ENCODE results near the gene ATXN3. TPM values are rescaled to one million over a fixed set of nuclear protein-coding genes. Genes with fewer than 3 reads are reported as not detected.

Gene ATXN3
- 32.4 TPM for polyA plus RNA-seq (2013)

DNA sequence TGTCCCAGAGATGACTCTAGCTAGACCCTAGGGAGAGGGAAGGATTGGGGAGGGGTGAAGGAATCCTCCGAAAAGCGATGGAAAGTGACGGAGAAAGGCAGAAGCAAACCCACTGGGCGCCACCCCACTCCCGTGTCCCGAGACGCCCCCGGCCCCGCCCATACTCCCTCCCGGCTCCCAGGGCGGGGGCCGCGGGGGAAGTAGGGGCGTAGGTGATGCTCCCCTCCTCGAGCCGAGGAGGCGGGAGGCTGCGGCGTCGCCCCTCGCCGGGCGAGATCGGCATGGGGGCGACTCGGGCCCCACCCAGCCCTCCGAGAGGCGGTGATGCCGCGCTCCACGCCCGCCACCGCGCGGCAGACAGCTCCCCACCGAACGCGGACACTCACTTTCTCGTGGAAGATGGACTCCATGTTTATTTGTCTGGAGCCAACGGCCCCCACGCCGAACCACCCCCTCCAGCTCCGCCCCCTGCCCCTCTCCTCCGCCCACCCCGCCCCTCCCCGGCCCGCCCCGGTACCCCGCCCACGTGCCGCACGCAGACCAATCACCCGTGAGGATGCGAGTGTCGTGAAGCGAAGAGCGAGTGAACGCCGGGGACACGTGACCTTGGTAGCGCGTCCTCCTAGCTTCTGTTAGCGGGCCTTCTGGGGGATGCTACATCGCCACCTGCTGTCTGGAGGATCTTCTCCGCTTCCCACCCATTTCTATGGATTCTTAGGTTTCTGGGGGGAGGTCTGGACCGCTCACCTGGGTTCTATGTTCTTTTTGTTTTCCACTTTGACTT, at the start of gene ATXN3:
ATXN3 (minus strand) TSS at position 440 of the 784 bp plus-strand sequence; CDS start at position 410, 30 bp downstream.
- CTCF ChIA-PET, result interaction anchor here (0.6 to 4.6 kb wide), 9 partner anchors 9 to 508 kb away, joined by 3 to 69 read pairs (median 3); partner anchors contain the start of genes CPSF2 and NDUFB1
- peaks cover 9 to 30% (median 20%) of the 10 kb centered on the region in 4 experiments for H3K4me1 ChIP-seq (ENCODE audit: control extremely low read depth in 1 of 4, control insufficient read depth in 4 of 4, insufficient read depth in 4 of 4, low read length in 3 of 4)
- POLR2A ChIA-PET, result interaction anchor here (0.8 to 2.6 kb wide), 5 partner anchors 10 to 545 kb away, joined by 3 to 21 read pairs (median 5); partner anchors contain the start of genes CPSF2, NDUFB1 and TRIP11
- peak within 1 kb of the TSS; percentile 75 to 99 (median 97) for H3K4me3 ChIP-seq (ENCODE audit: control insufficient read depth in 1 of 7, extremely low read depth in 1 of 7, insufficient read depth in 4 of 7, low read depth in 2 of 7, low read length in 6 of 7)
- H3K36me3 ChIP-seq (ENCODE audit: control insufficient read depth in 4 of 4, insufficient read depth in 4 of 4, low read length in 3 of 4), result no peaks in the 10 kb centered on the region
- WGBS (ENCODE audit: insufficient coverage), result 0% methylated on average over 46 of the region's 66 CpGs
- H3K27me3 ChIP-seq (replicated peaks in 2 of 5; ENCODE audit: control insufficient read depth in 4 of 5, insufficient read depth in 5 of 5, low read length in 4 of 5), result no peaks in the 10 kb centered on the region
- H3K27ac ChIP-seq (ENCODE audit: insufficient read depth in 1 of 2, low read depth in 1 of 2, low read length in 2 of 2, poor library complexity in 1 of 2, severe bottlenecking in 2 of 2), result peak within 1 kb of the TSS; percentile 92 to 94
- DNase-seq, result peak; percentile 99
- no peaks in the 10 kb centered on the region for H3K9me3 ChIP-seq (ENCODE audit: control extremely low read depth in 1 of 5, control insufficient read depth in 4 of 5, insufficient read depth in 2 of 5, low read depth in 1 of 5, low read length in 4 of 5)

DNA sequence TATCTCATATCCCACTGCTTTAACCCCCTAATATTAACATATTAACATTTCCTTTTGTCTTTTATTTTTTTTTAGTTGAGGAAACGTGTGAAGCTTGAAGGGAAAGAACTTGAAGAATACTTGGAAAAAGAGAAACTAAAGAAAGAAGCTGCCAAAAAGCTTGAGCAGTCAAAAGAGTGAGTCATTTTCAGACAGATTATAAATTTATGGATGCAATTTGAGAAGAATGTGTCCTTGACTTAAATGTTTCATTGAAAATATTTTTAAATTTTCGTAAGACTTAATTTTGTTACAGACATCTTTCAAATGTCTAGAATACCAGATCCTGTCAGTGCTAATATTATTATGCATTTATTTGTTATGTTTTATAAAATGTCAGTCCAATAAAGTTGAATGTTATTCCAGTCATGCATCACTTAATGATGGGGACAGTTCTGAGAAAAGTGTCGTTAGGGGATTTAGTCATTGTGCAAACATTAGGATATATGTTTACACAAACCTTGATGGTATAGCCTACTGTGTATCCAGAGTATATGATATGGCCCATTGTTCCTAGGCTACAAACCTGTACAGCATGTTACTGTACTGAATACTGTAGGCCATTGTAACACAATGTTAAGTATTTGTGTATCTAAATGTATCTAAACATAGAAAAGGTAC, 48.0 kb upstream of the ATXN3 start:
- POLR2A ChIA-PET, result no interaction called here

DNA sequence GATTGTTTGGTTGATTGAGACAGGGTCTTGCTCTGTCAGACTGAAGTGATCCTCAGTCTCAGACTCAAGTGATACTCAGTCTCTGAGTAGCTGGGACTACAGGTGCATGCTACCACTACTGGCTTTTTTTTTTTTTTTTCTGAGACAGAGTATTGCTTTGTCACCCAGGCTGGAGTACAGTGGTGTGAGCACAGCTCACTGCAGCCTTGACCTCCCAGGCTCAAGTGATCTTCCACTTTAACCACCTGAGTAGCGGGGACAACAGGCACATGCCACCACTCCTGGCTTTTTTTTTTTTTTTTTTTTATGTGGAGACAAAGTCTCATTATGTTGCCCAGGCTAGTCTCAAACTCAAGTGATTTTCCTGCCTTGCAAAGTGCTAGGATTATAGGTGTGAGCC, 47.2 kb upstream of the ATXN3 start:
- H3K27me3 ChIP-seq (replicated peaks in 2 of 5; ENCODE audit: control insufficient read depth in 4 of 5, insufficient read depth in 5 of 5, low read length in 4 of 5), result no peaks in the 10 kb centered on the region
- ChIA-PET POLR2A (interaction anchor here (0.6 kb wide), 1 partner anchor 15 kb away, joined by 5 read pairs; no protein-coding TSS in a partner anchor), CTCF (interaction anchor here (0.9 kb wide), 1 partner anchor 19 kb away, joined by 3 read pairs; no protein-coding TSS in a partner anchor)
- DNase-seq, result no peak
- no peak overlapping the region for H3K27ac ChIP-seq (ENCODE audit: insufficient read depth in 1 of 2, low read depth in 1 of 2, low read length in 2 of 2, poor library complexity in 1 of 2, severe bottlenecking in 2 of 2)
- H3K36me3 ChIP-seq (ENCODE audit: control insufficient read depth in 4 of 4, insufficient read depth in 4 of 4, low read length in 3 of 4), result peaks cover 17 to 65% (median 38%) of the 10 kb centered on the region in 4 experiments
- H3K4me1 ChIP-seq (ENCODE audit: control extremely low read depth in 1 of 4, control insufficient read depth in 4 of 4, insufficient read depth in 4 of 4, low read length in 3 of 4), result no peaks in the 10 kb centered on the region
- no peak overlapping the region for H3K4me3 ChIP-seq (ENCODE audit: control insufficient read depth in 1 of 7, extremely low read depth in 1 of 7, insufficient read depth in 4 of 7, low read depth in 2 of 7, low read length in 6 of 7)
- no peaks in the 10 kb centered on the region for H3K9me3 ChIP-seq (ENCODE audit: control extremely low read depth in 1 of 5, control insufficient read depth in 4 of 5, insufficient read depth in 2 of 5, low read depth in 1 of 5, low read length in 4 of 5)
- WGBS (ENCODE audit: insufficient coverage), result no CpG with 5 or more reads among the region's 1 CpG

More for the DNA sequence above, 48.0 kb upstream of the ATXN3 start:
- H3K9me3 ChIP-seq (ENCODE audit: control extremely low read depth in 1 of 5, control insufficient read depth in 4 of 5, insufficient read depth in 2 of 5, low read depth in 1 of 5, low read length in 4 of 5), result no peaks in the 10 kb centered on the region
- CTCF ChIA-PET, result interaction anchor here (0.9 kb wide), 1 partner anchor 20 kb away, joined by 3 read pairs; no protein-coding TSS in a partner anchor
- no peaks in the 10 kb centered on the region for H3K4me1 ChIP-seq (ENCODE audit: control extremely low read depth in 1 of 4, control insufficient read depth in 4 of 4, insufficient read depth in 4 of 4, low read length in 3 of 4)
- peaks cover 15 to 68% (median 40%) of the 10 kb centered on the region in 4 experiments for H3K36me3 ChIP-seq (ENCODE audit: control insufficient read depth in 4 of 4, insufficient read depth in 4 of 4, low read length in 3 of 4)
- no peaks in the 10 kb centered on the region for H3K27me3 ChIP-seq (replicated peaks in 2 of 5; ENCODE audit: control insufficient read depth in 4 of 5, insufficient read depth in 5 of 5, low read length in 4 of 5)
- WGBS (ENCODE audit: insufficient coverage), result 80% methylated on average over 1 of the region's 3 CpGs
- no peak overlapping the region for H3K4me3 ChIP-seq (ENCODE audit: control insufficient read depth in 1 of 7, extremely low read depth in 1 of 7, insufficient read depth in 4 of 7, low read depth in 2 of 7, low read length in 6 of 7)
- H3K27ac ChIP-seq (ENCODE audit: insufficient read depth in 1 of 2, low read depth in 1 of 2, low read length in 2 of 2, poor library complexity in 1 of 2, severe bottlenecking in 2 of 2), result no peak overlapping the region
- no peak for DNase-seq

DNA sequence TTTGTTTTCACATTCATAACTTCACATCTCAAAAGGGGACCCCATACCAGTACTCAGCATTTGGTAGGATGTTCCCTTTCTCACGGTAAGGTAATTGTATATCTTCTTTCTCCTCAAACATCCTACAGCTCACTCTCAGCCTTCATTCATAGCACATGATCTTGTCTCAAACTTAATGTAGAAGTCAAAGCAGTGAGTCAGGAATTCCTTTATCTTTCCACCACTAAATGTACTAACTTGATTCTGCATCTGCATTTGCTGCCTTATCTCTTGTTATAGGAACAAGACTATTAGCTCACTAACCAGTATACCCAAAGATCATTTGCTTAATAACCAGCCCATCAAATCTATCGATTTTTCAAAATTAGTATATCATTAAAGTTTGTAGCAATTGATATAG, 38.3 kb upstream of the ATXN3 start:
- POLR2A ChIA-PET, result no interaction called here
- no peaks in the 10 kb centered on the region for H3K9me3 ChIP-seq (ENCODE audit: control extremely low read depth in 1 of 5, control insufficient read depth in 4 of 5, insufficient read depth in 2 of 5, low read depth in 1 of 5, low read length in 4 of 5)
- no peak overlapping the region for H3K4me3 ChIP-seq (ENCODE audit: control insufficient read depth in 1 of 7, extremely low read depth in 1 of 7, insufficient read depth in 4 of 7, low read depth in 2 of 7, low read length in 6 of 7)
- CTCF ChIA-PET, result interaction anchor here (2.2 kb wide), 1 partner anchor 12 kb away, joined by 5 read pairs; no protein-coding TSS in a partner anchor
- H3K36me3 ChIP-seq (ENCODE audit: control insufficient read depth in 4 of 4, insufficient read depth in 4 of 4, low read length in 3 of 4), result peaks cover 15 to 80% (median 50%) of the 10 kb centered on the region in 4 experiments
- DNase-seq, result no peak
- H3K4me1 ChIP-seq (ENCODE audit: control extremely low read depth in 1 of 4, control insufficient read depth in 4 of 4, insufficient read depth in 4 of 4, low read length in 3 of 4), result no peaks in the 10 kb centered on the region
- H3K27ac ChIP-seq (ENCODE audit: insufficient read depth in 1 of 2, low read depth in 1 of 2, low read length in 2 of 2, poor library complexity in 1 of 2, severe bottlenecking in 2 of 2), result no peak overlapping the region
- H3K27me3 ChIP-seq (replicated peaks in 2 of 5; ENCODE audit: control insufficient read depth in 4 of 5, insufficient read depth in 5 of 5, low read length in 4 of 5), result no peaks in the 10 kb centered on the region
- WGBS (ENCODE audit: insufficient coverage), result no CpG with 5 or more reads among the region's 2 CpGs

DNA sequence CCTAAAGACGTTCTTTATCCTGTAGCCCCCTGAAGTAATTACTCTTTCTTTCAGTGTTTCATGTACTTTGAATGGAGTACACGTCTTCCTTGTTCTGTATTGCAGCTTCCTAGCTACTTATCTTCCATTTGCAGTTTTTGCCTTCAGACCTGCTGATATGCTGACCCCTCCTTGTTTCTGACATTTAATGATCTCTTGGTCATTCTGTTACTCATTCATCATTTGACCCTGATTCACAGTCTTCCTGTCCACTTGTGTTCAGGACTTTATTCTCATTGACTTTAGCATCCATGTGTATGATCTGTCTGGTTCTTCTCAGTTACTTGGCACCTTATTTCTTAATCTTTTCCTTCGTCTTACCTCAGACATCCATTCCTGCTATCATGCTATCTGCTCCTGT, 37.6 kb upstream of the ATXN3 start:
- DNase-seq, result no peak
- ChIA-PET CTCF (interaction anchor here (2.2 kb wide), 1 partner anchor 12 kb away, joined by 5 read pairs; no protein-coding TSS in a partner anchor), POLR2A (no interaction called here)
- Histone ChIP-seq H3K36me3 (ENCODE audit: control insufficient read depth in 4 of 4, insufficient read depth in 4 of 4, low read length in 3 of 4) (peaks cover 13 to 75% (median 49%) of the 10 kb centered on the region in 4 experiments), H3K9me3 (ENCODE audit: control extremely low read depth in 1 of 5, control insufficient read depth in 4 of 5, insufficient read depth in 2 of 5, low read depth in 1 of 5, low read length in 4 of 5) (no peaks in the 10 kb centered on the region), H3K4me1 (ENCODE audit: control extremely low read depth in 1 of 4, control insufficient read depth in 4 of 4, insufficient read depth in 4 of 4, low read length in 3 of 4) (no peaks in the 10 kb centered on the region), H3K27ac (ENCODE audit: insufficient read depth in 1 of 2, low read depth in 1 of 2, low read length in 2 of 2, poor library complexity in 1 of 2, severe bottlenecking in 2 of 2) (no peak overlapping the region), H3K4me3 (ENCODE audit: control insufficient read depth in 1 of 7, extremely low read depth in 1 of 7, insufficient read depth in 4 of 7, low read depth in 2 of 7, low read length in 6 of 7) (no peak overlapping the region), H3K27me3 (replicated peaks in 2 of 5; ENCODE audit: control insufficient read depth in 4 of 5, insufficient read depth in 5 of 5, low read length in 4 of 5) (no peaks in the 10 kb centered on the region)
- WGBS (ENCODE audit: insufficient coverage), result 95% methylated on average over 2 of the region's 3 CpGs

DNA sequence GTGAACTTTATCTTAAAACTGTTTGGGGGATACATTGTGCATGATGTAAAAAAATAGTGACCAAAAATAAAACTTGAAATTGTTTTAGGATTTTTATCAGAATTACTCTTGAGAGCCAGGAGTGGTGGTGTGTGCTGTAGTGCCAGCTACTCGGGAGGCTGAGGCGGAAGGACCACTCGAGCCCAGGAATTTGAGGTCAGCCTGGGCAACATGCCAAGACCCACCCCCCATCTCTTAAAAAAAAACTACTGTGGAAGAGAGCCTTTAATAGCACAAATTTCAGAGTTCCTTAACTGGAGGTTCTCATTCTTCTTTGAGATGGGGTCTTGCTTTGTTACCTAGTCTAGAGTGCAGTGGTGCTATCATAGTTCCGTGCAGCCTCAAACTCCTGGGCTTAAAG, 36.9 kb upstream of the ATXN3 start:
- H3K4me3 ChIP-seq (ENCODE audit: control insufficient read depth in 1 of 7, extremely low read depth in 1 of 7, insufficient read depth in 4 of 7, low read depth in 2 of 7, low read length in 6 of 7), result no peak overlapping the region
- H3K9me3 ChIP-seq (ENCODE audit: control extremely low read depth in 1 of 5, control insufficient read depth in 4 of 5, insufficient read depth in 2 of 5, low read depth in 1 of 5, low read length in 4 of 5), result no peaks in the 10 kb centered on the region
- H3K4me1 ChIP-seq (ENCODE audit: control extremely low read depth in 1 of 4, control insufficient read depth in 4 of 4, insufficient read depth in 4 of 4, low read length in 3 of 4), result no peaks in the 10 kb centered on the region
- WGBS (ENCODE audit: insufficient coverage), result 100% methylated on average over 1 of the region's 4 CpGs
- H3K27ac ChIP-seq (ENCODE audit: insufficient read depth in 1 of 2, low read depth in 1 of 2, low read length in 2 of 2, poor library complexity in 1 of 2, severe bottlenecking in 2 of 2), result no peak overlapping the region
- DNase-seq, result no peak
- POLR2A ChIA-PET, result no interaction called here
- CTCF ChIA-PET, result interaction anchor here (1.7 kb wide), 1 partner anchor 9 kb away, joined by 5 read pairs; no protein-coding TSS in a partner anchor
- H3K27me3 ChIP-seq (replicated peaks in 2 of 5; ENCODE audit: control insufficient read depth in 4 of 5, insufficient read depth in 5 of 5, low read length in 4 of 5), result no peaks in the 10 kb centered on the region
- peaks cover 13 to 77% (median 48%) of the 10 kb centered on the region in 4 experiments for H3K36me3 ChIP-seq (ENCODE audit: control insufficient read depth in 4 of 4, insufficient read depth in 4 of 4, low read length in 3 of 4)

All from common myeloid progenitor, CD34-positive (primary cell).